HUDEP-2 (cell line): Measurements from ENCODE around the gene KLF3.
A peak's percentile ranks its signal among the peaks of the same experiment; 100 is the strongest.

Experiments used
- DNase-seq, 76 experiments: peaks; one replicate each; lab custom pipeline; 2025; ENCODE audit not compliant: unreplicated experiment in 76 of 76; lab: John Stamatoyannopoulos, UW

The KLF3 gene

GRCh38 chr4:38672397-38673129 is 8.6 kb downstream of the KLF3 start:
- DNase-seq = peak in 71 of 76 experiments; percentile 19 to 84 (median 63)

- DNase-seq = peak; percentile 20 to 94 (median 84)
Observed at GRCh38 chr4:38673130-38673978, 9.4 kb downstream of the KLF3 start.

DNA sequence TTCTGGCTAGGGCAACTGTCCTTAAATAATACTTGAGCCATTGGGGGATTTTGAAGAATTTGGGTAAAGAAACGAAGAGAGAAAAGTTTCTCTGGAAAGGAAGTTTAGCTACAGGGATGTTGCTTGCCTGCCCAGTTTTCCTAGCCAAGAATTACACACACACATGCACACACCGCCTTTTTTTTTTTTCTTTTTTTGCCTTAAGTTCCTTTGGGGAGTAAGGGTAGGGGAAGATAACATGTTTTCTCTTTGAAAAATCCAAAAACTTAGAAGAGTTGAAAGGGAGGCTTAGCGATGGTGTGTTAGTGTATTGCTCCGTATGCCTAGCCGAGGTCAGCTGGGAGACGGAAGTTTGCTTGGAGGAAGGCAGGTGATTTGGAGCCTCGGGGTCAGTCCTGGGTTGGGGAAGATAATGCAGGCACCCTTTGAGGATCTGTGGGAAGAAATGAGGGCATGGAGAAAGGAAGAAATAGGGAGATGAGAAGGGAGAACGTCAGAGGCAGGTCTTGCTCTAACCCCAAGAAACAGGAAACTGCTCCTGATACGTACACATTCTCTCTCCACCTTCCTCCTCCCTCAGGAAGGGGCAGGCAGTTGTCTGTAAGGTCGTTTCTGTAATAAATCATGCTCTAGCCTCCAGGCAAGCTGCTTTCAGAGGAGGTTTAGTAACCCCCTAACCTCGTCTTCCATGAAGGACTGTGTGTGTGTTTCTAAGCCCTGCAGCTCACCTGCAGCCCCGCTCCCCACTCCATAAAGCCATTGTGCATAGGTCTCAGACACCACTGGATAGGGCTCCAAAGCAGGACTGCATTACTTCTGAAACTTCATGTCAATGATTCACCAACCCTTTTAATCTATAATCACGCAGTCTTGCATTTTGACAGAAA is 10.5 kb downstream of the KLF3 start:
- peak in 1 of 76 experiments; percentile 26 for DNase-seq

DNA sequence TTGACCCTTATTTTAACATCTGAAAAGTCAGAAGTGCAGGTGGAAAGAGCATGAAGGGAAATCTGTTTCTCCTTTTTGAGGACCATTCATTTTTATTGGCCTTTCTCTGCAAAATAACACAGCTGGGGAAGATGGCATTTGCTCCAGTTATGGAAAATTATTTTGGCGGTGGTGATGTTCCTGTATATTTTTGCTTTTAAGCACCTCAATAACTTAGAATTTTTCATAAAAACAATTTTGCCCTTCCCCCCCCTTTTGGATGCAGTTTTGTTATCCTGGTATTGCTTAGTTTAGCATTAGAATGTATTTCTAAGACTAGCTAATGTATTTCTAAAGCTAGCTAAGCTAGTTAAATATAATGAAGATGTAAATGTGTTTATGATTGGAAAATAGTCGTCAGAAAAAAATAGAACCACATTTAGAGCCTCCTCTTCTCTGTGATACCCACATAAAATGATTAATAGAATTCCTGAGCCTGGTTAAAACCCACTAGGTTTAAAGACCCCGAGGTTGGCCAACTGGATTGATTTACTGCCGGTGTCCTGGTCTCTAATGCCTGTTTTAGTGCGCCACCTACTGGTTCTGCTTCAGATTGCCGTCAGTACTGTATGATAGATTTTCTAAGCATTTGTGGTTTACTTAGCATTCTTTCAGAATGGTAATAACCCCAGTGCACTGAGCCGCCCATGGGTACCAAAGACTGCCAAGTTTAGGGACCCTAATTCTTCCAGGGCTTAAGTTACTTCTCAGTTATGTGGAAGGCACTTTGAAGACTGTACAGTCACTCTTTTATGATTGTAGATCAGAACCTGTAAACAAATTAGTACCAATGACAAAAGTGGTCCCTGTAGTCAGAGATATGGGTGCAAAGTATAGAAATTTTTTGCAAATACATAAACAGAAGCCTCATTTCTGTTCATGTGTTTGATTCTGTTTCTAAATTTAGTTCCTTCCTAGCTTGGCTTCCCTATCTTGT is 11.4 kb downstream of the KLF3 start:
- peak in 70 of 76 experiments; percentile 7 to 86 (median 58) for DNase-seq

- no peak for DNase-seq
Observed at GRCh38 chr4:38676986-38677385, 13.0 kb downstream of the KLF3 start.

DNA sequence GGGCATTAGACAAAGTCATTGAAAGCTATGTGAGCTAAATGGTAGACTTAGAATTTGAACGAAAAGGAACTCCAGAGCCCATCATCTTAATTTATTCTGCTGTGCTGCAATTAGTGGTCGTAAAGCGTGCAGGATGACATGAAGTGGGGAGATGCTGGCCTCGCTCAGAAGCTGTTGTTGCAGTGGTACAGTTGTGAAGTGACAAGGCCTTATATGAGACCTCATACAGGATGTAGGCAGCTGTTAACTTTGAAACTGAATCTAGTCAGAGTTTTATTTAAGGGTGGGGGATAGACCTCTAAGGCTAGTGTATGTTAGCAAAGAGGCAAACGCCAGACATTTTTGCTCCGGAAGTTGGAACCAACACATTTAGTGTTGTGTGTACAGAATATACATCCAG is 13.4 kb downstream of the KLF3 start:
- no peak for DNase-seq

DNA sequence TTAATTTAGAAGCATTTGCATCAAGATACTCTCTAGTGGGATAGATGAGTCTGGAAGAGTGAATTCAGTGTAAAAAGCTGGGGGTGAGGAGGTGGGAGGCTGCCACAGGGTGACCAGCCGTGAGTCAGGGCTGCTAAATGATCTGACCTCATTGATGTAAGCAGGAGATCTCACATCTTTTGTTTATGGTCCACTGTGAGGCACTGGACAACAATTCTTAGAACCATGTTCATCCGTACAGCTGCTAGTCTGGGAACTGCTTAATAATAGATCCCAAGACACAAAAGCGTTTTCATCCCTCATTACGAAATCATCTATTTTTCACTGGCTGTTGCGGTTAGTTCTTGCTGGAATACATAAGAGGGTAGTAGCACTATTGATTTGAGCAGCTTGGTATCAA is 14.1 kb downstream of the KLF3 start:
- no peak for DNase-seq

- no peak for DNase-seq
Observed at GRCh38 chr4:38679921-38680320, 15.9 kb downstream of the KLF3 start.

DNA sequence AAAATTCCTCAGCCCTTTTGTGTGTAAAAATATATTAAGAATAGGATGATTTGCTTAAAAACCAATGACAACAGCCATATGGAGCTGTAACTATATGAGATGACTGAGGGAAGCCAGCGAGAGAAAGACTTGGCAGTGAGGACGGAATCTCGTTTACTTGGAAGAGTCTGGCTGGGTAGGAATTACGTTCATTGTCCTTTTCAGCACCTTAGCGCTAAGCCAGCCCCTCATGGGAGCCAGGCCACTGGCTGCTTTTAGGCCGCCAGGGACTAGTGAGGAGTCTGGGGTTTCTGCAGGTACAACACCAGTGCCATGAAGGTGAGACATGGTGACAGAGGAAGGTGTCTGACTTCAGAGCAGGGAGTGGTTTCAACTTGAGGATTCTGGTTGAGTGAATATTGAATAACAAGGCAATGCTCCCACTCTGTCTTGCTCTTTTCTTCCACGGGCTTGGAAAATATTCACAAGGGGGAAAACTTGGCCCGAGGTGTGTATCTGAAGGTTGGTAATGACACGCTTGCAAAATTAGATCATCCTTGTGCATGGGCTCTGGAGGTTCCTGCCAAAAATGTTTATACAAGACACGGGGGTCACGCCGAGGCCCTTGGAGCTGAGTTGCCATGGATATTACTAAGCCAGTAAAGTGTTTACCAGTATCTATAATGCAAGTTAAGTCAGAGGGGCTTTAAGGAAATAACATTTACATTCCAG is 17.4 kb downstream of the KLF3 start:
- no peak for DNase-seq

GRCh38 chr4:38682336-38682735 is 18.3 kb downstream of the KLF3 start:
- DNase-seq = no peak

- DNase-seq = no peak
Observed at GRCh38 chr4:38683276-38683675, 19.3 kb downstream of the KLF3 start.

- no peak for DNase-seq
Observed at GRCh38 chr4:38684271-38684670, 20.3 kb downstream of the KLF3 start.

GRCh38 chr4:38684951-38685844 is 21.2 kb downstream of the KLF3 start:
- peak in 33 of 76 experiments; percentile 3 to 68 (median 23) for DNase-seq

- no peak for DNase-seq
Observed at GRCh38 chr4:38686682-38687081, 22.7 kb downstream of the KLF3 start.

DNA sequence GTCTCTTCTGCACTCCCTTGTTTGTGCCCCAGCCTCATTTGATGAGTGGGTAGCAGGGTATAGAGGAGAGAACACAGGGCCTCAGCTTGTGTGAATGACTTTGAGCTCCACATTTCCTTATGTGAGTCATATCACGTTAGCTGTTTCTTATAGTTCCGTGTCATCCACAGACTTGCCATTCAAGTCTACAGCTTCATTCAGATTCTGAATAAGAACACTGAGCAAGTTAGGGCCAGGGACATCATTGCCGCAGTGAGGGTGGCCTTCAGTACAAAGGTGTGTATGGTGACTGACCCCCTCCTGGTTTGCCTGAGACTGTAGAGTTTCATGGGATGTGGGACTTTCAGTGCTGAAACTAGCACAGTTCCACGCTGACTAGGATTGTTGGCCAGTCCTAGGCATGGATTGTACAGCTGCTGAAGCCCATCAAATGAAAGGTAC is 23.6 kb downstream of the KLF3 start:
- no peak for DNase-seq

DNA sequence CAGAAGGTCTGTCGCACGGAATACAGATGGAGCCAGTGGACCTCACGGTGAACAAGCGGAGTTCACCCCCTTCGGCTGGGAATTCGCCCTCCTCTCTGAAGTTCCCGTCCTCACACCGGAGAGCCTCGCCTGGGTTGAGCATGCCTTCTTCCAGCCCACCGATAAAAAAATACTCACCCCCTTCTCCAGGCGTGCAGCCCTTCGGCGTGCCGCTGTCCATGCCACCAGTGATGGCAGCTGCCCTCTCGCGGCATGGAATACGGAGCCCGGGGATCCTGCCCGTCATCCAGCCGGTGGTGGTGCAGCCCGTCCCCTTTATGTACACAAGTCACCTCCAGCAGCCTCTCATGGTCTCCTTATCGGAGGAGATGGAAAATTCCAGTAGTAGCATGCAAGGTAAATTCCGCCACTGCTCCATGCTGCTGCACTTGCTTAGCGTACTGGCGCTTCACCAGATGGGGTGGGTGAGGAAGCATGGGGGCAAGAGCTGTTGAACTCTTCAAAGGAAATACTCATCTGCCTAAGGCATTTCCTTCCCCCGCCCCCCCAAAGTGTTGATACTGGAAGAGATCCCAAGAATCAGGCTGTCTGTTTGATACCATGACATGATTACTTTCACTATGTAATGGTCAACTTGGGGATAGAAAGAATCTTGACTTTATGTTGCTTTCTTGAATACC is 24.8 kb downstream of the KLF3 start:
- DNase-seq = no peak

GRCh38 chr4:38691251-38692008 is 27.4 kb downstream of the KLF3 start:
- DNase-seq = no peak
